H4 (cell line): ENCODE data around the gene TMTC2. TPM values are rescaled to one million over a fixed set of nuclear protein-coding genes. Genes with fewer than 3 reads are reported as not detected.
"Not testable (repeated sequence)": the region's sequence is repeated elsewhere in the genome, so short reads cannot be mapped to it uniquely, and the experiment has no call there.

ENCODE experiments used
- DNase-seq: peaks from one replicate; pipeline ENCODE4 v3.0.0-alpha.2; 2015; ENCODE audit warnings: low spot score
- total RNA-seq: library from RNA; depleted of rRNA; stranded (reverse); fragments of >200 nt; shearing (Covaris generic); gene quantifications from 2 replicates; pipeline ENCODE4 v1.2.3, GENCODE V29; 2014

The TMTC2 gene
- total RNA-seq, 1 experiment from 2014 or later, result 2.6 TPM

DNA sequence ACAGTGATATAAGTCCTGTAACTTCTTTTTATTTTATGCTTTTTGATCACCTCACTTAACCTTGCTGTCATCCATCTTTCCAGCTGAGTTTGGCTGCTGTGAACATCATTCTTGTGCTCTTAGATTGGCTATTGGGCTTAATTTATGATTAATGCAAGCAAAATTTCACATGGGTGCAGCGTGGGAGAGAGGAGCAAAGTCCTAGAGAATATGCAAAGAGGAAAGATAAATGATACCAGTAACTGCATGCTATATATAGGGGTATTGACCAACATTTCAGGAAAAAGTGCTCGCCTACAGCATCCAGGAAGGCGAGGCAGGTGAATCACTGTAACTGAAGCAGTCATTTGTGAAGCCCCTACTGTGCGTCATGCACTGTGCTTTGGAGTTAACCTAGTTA, 153.1 kb downstream of the TMTC2 start:
- DNase-seq, result no peak

DNA sequence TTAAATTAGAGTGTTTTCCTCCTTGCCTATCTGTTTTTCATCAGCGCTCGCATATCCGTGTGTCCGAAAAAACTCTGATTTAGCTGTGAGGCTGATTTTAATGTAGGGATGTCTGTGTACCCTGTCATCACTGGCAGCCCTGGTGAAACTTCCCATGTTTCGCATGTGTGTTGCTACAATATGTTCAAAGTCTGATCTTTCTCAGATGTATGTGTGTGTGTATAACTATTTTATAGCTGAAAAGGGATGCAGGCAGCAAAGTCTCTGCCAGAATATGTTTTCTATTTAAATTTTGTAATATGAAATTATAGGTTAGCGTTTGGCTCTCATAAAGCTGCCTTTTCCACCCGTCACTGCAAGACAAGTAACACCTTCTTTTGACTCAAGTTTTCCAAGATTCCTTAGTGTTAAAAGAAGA, 154.8 kb downstream of the TMTC2 start:
- no peak for DNase-seq

DNA sequence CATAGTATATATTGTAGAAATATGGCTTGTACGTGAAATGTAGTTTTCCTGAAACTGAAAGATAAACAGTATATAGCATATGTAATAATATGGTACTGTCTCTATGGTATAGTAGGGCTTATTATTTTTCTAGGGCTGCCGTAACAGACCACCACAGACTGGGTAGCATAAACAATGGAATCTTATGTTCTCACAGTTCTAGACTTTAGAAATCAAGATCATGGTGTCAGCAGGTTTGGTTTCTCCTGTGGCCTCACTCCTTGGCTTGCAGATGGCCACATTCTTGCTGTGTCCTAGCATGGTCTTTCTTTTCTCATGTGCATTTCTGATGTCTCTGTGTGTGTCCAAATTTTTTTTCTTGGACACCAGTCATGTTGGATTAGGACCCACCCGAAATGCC, 155.8 kb downstream of the TMTC2 start:
- no peak for DNase-seq

DNA sequence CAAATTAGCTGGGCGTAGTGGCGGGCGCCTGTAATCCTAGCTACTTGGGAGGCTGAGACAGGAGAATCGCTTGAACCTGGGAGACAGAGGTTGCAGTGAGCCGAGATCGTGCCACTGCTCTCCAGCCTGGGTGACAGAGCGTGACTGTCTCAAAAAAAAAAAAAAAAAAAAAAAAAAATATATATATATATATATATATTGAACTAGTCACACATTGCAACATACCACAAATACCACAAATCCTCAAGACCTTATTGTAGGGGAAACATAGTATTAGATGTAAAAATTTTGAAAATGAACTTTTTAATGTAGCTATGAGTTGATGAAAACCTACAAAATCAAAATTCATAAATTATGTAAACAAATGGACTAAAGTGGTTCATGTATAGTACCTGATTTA, 158.4 kb downstream of the TMTC2 start:
- DNase-seq, result not testable (repeated sequence)

DNA sequence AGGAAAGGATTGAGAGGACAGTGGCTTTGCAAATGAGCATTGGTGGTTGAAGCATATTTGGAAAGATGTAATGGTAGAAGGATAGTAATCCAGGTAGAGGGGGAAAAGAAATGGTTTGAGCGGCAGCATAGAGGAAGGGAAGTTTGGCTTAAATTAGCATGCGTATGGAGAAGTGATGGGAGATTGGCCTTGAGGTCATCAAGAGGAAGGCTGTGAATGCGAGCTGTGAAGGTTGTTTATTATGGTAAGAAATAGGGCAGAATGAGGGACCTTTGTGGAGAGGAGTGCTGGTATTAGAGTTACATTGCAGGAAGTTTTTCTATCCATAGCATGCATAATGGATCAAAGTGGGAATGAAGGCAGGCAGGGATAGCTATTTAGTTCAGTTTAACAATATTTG, 162.1 kb downstream of the TMTC2 start:
- no peak for DNase-seq

DNA sequence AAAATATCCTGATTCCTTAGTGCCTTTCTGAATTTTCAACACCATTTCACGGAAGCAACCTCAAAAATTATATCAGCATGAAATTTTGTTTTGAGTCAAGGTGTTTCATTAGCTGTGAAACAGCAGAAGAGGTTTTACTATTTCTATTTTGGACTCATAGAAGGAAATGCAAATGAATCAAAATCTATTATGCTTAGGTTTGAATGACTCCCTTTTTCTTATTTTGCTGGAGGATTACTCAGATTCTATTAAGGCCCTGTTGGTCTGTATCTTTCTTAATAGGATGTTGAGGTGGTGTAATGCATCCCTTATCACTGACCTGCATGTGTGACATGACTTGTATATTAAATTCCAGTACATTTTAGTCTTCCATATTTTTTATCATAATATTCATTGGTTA, 165.8 kb downstream of the TMTC2 start:
- no peak for DNase-seq

DNA sequence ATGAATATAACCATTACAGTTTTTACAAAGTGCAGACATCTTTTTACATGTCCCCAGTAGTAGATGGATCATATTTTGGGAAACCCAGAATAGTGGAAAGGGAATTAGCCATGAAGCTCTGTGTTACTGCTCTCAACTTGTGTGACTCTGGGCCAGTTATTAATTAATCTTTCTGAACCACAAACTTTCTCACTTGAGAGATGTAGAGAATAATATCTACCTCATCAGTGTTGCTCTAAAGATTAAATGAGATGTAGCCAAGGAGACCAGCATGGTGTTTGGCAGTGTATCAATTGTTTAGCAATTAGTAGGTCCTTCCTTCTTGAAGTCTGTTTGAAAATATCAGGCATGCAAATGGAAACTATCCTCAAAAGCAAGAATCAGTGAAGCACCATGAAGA, 169.2 kb downstream of the TMTC2 start:
- no peak for DNase-seq

DNA sequence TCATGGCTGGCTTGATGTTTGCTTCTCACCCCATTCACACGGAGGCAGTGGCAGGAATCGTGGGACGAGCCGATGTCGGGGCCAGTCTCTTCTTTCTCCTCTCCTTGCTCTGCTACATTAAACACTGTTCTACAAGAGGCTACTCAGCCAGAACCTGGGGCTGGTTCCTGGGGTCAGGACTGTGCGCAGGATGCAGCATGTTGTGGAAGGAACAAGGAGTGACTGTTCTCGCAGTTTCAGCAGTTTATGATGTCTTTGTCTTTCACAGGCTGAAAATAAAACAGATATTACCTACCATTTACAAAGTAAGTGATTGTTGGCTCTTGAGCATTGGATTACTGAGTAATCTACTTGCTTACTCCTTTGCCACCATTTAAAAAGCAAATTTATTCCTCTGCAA, 170.6 kb downstream of the TMTC2 start:
- no peak for DNase-seq

DNA sequence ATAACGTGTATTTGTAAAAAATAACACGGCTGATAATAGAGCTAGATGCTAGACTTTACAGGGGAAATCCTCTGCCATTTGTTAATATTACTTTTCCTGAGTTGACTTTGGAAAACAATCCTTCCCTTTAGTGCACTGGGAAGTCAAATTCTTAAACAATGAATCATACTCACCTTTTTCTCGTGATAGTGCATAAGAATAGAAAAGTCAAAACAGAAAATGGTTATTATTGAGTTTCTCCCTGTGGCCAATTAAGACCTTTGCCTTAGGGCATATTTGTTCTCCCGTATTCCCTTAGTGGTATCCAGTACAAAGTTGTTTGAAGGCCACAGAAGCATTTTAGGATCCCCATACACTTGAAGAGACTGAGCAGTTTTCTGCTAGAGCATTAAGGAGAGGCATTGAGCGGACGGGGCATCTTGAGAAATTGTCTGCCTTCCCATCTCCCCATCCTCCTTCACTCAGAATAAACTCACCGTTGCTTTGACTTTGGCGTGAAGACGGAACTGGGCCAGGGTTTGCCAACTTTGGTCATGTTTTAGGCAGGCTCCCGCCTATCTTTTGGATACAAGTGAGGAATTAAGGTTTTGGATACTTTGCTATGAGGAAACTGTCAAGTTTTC, 171.3 kb downstream of the TMTC2 start:
- no peak for DNase-seq

DNA sequence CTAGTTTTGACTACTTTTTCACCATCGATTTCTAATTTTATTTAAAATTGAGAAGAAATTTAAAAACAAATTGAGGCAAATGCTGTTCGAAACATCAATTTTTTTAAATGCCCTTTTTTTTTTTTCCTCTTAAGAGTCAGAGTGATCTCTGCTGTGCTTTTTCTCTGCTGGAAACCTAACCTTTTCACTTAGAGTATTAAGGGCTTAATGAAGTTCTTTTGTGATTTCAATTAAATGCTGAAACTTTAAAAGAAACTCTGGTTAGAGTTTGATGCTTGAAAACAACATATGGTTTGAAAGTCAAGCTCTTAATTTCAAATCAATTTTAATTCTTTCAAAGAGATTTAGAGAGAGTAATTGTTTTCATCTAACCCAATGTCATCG, 171.8 kb downstream of the TMTC2 start:
- no peak for DNase-seq

DNA sequence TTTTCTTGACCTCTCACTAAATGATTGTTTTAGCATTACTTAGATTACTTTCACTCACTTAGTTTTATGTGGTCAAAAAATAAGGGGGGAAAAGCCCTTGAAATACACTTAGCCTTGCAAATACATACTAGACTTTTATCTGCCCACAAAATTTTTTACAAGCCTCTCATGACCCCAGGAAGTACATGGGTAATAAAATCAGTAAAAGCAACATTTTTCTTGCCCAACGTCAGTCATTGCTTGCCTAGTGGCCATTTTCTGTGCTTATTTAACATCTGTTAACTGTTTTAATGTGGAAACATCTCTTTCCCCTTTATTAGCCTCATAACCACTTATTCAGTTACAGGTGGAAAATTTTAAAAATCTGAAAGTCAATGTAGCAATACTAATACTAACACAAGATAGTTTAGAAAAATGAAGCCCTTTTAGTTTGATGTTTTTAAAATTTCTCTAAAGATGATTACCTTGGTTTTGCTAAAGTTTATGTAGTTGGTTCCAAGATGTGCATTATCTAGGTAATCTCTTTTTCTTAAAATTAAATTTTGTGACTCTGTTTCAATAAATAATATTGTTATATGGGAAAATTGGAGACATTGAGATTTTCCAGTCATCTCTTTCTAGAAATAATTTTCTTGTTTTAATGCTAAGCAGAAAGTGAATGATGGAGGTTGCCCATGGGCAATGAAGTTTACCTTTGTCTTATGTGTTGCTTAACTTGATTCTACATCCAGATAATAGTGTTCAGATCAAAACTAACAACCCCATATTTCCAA, 175.5 kb downstream of the TMTC2 start:
- DNase-seq, result peak; percentile 33

DNA sequence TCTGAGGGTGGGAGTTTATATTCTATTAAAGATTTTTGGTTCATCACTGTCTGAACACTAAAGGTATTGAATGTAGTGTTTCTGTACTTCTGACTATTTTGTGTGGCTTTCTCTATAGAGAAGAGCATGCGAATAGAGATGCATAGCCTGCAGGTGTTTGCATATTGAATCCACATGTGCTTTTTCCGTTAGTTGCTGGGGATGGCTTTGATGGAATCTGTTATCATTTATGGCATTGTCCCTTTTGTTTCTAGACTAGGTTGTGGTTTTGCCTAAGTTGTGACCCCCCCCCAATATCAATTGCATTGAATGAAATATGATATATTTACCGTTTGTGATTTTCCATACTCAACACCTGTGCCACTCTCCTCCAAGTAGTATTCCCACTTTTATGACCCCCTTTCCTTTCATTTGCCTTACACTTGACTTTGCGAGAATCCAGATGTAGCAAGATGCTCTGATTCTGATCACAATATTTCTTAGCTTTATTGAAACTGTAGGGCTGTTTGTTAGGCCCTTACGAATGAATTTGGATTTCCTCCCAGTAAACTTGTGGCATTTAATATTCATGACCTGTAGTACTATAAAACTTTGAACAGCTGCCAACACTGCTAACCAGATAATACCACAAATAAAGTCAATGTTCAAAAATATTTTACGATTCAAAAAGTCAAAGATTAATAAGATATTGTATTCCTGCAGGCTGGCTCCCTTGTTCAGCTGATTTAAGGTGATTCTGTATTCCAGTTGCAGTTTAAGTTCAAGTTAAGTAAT, 176.4 kb downstream of the TMTC2 start:
- no peak for DNase-seq

DNA sequence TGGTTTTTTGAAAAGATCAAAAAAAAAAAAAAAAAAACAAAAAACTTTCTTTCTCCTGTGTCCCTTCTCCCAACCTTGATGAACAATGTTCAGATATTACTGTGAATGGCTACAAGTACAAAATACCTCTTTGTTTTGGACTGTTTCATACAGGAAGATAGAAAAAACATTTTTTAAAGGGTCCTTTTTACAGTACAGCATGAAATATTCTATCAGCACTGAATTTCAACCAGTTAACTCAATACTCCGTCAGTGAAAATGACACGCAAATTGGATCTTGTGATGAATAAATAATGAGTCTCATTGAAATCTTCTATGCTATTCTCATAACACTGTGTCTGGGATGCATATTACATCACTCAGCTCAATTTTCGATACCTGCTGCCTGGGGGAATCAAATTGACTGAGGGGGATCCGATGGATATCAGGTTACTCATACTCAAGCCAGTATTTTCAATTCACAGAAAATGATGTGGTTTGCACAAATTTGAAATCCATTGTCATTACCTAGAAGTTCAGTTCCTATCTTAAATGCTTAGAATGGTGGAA, 179.6 kb downstream of the TMTC2 start:
- DNase-seq, result no peak

DNA sequence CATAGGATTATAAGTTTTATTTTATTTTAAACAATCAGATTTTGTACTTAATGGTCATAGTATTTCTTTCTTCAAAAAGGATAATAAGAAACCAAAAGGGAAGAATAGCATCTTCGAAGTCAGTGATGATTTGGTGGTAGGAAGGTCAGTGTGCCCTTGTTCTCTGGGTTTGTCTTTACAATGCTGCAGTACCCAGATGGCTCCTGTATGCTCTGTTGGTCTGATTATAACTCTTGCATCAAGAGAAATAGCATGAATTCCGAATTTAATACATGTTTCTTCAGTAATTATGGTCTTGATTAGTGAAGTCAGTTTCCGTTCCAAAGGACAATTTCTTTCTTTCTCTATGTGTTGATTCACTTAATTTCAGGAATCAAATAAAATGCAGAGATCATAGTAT, 180.2 kb downstream of the TMTC2 start:
- DNase-seq, result no peak

DNA sequence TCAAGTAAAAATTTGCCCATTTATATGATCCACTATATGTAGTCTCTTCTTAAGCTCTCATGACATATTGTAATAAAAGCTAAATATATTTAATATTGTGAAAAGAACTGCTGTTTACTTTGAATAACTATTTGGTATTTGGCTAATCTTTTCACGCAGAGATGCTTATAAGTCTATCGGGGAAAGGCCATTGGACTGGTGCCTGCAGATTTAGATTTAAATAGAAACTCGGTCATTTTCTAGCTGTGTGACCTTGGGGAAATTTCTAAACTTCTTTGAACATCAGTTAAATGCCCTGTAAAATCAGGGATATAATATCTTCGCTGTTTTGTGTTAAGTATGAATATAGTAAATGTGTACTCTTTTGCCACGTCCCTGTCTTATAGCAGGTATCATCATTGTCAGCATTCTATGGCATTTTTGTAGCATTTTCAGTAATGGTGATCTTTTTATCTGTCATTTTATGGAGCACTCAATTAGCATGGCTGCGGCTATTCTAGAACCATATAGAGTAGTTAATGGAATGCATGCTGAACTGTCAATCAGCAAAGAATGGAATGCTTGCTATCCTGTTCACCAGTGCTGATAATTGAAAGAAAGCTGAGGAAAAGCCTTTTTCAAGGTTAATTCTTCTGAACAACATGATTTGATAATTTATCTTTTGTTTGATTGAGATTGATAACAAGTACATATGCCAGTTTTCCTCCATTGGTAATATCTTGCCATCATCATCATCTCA, 181.2 kb downstream of the TMTC2 start:
- no peak for DNase-seq

DNA sequence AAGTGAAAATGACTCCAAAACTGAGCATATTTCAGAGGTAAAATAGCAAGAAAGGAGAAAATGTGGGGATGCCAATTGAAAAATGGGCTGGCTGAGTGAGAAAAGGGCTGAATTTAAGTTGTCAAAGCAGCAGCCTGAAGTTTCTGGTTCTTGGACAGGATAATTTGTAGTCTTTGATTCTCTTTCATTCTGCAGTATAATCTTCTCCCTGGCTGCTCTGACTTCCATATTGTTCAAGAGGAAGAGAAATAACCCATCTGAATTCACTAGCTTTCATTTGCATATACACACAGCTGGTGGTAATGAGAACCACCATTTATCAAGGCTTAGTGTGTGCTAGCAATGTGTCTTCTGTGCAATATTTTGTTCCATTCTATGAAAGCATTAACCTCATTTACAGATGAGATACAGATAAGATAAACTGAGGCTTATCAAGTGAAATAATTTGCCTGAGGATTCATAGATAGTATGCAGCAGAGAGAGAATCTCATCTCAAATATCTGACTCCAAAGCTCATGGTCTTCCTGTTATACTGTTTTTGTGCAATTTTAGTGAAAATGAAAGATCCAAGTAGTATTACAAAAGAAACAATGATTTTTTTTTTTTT, 184.2 kb downstream of the TMTC2 start:
- no peak for DNase-seq

DNA sequence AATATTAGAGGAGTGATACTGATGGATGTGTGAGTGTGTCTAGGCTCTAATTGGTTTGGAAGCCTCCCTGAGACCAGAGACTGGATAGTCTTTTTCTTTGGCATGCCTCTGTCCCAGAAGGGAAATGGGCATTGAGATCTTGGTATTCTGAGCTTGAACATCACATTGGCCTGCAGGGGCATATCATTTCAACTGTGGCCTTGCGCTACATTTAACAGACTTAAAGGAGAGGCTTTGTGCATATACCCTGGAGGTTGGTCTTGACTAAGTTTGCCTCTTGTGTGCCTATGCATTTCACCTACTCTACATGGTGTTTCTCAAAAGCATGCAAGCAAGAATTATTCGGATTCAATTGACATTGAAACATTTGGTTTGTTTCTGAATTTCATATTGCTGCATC, 185.4 kb downstream of the TMTC2 start:
- no peak for DNase-seq

DNA sequence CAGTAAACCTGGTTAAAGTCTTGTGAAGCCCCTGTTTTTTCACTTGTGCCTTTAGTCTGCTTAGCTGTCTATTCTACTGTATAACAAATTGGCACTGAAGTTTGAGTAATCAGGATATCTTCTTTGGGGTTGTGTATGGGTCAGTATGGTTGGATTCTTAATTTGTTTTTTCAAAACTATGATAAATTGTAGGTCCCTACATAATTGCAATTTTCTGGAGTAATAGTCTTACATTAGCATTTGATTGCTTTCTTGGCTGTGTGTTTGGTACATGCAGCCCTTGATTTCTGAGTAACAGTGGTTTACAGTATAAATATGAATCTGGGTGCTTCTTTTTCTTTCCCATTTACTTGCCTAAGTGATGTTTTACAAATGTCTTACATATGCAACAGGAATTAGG, 186.6 kb downstream of the TMTC2 start:
- no peak for DNase-seq

DNA sequence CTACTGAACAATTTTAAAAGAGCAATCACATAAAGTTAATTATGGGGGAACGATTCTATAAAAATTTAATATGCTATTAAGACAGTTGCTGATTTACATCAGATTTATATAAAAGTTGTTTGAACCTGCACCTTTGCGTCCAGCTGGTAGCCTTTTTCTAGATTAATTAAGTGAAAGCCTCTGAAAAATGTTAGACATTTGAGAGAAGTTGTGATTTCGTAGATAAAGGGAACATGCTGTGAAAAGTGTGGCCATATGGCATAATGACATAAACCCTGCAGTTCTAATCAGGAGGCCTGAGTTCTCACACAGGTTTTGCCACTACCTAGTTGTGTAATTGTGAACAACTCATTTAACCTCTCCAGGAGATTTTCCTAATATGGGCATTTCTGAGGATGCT, 187.2 kb downstream of the TMTC2 start:
- no peak for DNase-seq

DNA sequence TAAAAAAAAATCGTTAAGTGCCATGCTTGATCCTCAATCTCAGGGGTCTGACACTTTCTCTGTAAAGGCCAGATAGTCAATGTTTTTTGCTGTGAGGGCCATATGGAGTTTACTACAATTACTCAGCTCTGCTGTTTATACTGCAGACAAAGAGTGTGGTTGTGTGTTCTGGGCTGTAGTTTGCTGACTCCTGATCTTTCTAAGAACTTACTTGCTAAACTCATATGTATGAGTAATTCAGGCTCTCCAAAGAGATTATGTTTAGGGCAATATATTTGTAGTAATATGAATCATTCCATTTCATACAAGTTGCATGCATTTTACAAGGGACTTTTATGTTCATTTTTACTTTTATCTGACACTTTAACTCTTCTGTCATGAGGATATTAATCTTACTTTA, 188.2 kb downstream of the TMTC2 start:
- DNase-seq, result peak; percentile 62

DNA sequence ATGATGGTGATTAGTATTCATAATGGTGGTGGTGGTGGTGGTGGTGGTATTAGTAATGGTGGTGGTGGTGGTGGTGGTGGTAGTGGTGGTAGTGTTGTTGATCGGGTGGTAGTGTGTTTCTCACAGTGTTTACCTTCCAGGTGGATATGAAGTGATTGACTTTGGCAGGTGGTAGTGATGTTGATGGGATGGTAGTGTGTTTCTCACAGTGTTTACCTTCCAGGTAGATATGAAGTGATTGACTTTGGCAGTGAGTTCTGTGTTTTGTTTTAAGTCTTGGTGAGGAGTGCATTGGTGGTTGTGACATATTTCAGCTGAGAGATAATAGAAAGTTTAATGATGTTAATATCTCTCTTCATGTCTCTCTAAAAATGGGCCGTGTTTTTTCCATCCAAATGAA, 189.4 kb downstream of the TMTC2 start:
- no peak for DNase-seq

DNA sequence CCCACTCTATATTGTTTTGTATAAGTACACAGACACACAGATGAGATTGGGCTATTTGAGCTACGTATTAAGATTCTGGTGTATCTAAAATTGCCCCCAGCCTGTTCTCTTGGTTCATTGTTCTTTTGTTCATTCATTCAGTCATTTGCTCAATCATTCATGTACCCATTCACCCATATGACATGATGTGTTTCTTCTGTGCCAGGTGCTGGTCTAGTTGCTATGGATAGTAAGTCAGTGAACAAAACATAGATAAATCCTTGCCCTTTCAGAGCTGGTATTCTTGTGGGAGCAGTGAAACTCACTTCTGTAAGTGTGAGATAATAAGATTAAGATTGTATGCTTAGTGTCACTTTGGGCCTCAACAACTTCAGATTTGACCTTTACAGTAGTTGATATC, 191.3 kb downstream of the TMTC2 start:
- no peak for DNase-seq
